ENCODE measurements around the gene CHD2. TPM values are rescaled to one million over a fixed set of nuclear protein-coding genes. Genes with fewer than 3 reads are reported as not detected.
A peak's percentile ranks its signal among the peaks of the same experiment; 100 is the strongest.

Gene CHD2
- total and polyA plus RNA-seq, 2 experiments from 2014 or later, result 36.5 to 39.0 TPM

DNA sequence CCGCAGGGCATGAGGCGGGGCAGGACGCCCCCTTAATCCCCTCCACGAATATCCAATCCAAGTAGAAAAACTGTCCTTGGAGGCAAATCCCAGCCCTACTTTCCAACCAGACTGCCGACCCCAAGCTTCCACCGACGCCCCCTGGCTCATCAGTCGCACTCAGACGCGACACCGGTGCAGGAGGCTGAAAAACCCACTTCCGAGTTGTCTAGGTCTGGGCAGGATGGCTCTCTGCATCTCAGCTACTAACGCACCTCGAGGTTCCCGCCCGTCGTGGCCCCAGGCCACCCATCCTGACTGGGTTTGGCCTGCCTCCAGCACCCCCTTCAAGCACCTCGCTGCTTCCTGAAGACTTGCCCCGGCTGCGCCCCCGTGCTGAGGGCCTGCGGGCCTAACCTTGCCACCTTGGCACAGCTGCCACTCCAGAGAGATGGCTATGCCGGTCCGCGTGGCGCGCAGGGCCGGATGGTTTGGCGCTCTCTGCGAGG, 173.4 kb downstream of the CHD2 start:
- in situ Hi-C loops (cut with MboI), result no loop called here
- peak overlapping the region; percentile 82; the same call in 1 of the 2 replicates for H2AFZ ChIP-seq

DNA sequence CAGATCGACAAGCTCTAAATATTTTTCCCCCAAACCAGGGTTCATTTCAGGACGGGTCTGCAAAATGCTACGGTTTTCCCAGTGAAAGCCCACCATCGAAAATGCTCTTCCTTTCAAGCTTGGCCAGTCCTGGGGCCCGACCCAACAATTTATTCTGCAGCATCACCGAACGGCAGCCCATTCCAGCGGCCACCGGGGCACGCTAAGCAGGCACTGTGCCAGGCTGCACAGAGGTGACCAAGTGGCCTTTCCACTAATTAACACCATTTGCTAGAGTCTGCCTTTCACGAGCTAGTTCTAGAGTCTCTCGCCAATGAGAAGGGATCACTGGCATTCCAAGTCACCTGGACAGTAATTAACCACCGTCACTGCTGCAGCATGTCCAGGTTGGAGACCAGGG, 174.5 kb downstream of the CHD2 start:
- no peaks in the 10 kb centered on the region for H4K20me1 ChIP-seq (ENCODE audit: insufficient read depth)
- WGBS, 2 experiments (ENCODE audit: low coverage in 1 of 2, low lambda C conversion rate in 2 of 2, missing lambda C conversion rate in 2 of 2), result 76 to 79% methylated on average over 13 of the region's 13 CpGs
- 0 out of 2 replicates have a peak, but pooled peaks cover 5% of the 10 kb centered on the region for H3K4me1 ChIP-seq (ENCODE audit: insufficient read depth)
- no peaks in the 10 kb centered on the region for H3F3A ChIP-seq (ENCODE audit: insufficient read depth)
- no peak overlapping the region for H3K27ac ChIP-seq
- no peak for DNase-seq
- H3K9me2 ChIP-seq (ENCODE audit: insufficient read depth), result no peaks in the 10 kb centered on the region
- no peaks in the 10 kb centered on the region for H3K9me3 ChIP-seq (ENCODE audit: low read depth)
- in situ Hi-C loops (cut with MboI), result no loop called here
- H3K27me3 ChIP-seq (replicated peaks; ENCODE audit: insufficient read depth), result peaks cover 36% of the 10 kb centered on the region
- H3K9ac ChIP-seq, result no peak overlapping the region
- no peaks in the 10 kb centered on the region for H3K36me3 ChIP-seq (ENCODE audit: low read depth)
- H2AFZ ChIP-seq, result no peak overlapping the region
- no peak overlapping the region for H3K4me2 ChIP-seq (ENCODE audit: unreplicated experiment)
- no peak overlapping the region for H3K4me3 ChIP-seq
- TF ChIP-seq EZH2phosphoT487 (IDR thresholded peaks at IDR 0.05; ENCODE audit: insufficient read depth, low read depth) (no peak), EZH2 (IDR thresholded peaks at IDR 0.05; ENCODE audit: insufficient read depth, poor library complexity, severe bottlenecking) (no peak)
- H3K79me2 ChIP-seq (ENCODE audit: insufficient read depth), result no peaks in the 10 kb centered on the region

More for the DNA sequence above, 173.4 kb downstream of the CHD2 start:
- H3F3A ChIP-seq (ENCODE audit: insufficient read depth), result no peaks in the 10 kb centered on the region
- H4K20me1 ChIP-seq (ENCODE audit: insufficient read depth), result no peaks in the 10 kb centered on the region
- H3K27me3 ChIP-seq (replicated peaks; ENCODE audit: insufficient read depth), result peaks cover 30% of the 10 kb centered on the region
- H3K9ac ChIP-seq, result no peak overlapping the region
- no peak overlapping the region for H3K4me2 ChIP-seq (ENCODE audit: unreplicated experiment)
- H3K27ac ChIP-seq, result no peak overlapping the region
- no peaks in the 10 kb centered on the region for H3K79me2 ChIP-seq (ENCODE audit: insufficient read depth)
- no peaks in the 10 kb centered on the region for H3K9me3 ChIP-seq (ENCODE audit: low read depth)
- 0 out of 2 replicates have a peak, but pooled peaks cover 5% of the 10 kb centered on the region for H3K4me1 ChIP-seq (ENCODE audit: insufficient read depth)
- no peaks in the 10 kb centered on the region for H3K36me3 ChIP-seq (ENCODE audit: low read depth)
- no peak for DNase-seq
- H3K9me2 ChIP-seq (ENCODE audit: insufficient read depth), result no peaks in the 10 kb centered on the region
- peak overlapping the region; percentile 69 for H3K4me3 ChIP-seq
- no peak for TF ChIP-seq EZH2 (IDR thresholded peaks at IDR 0.05; ENCODE audit: insufficient read depth, poor library complexity, severe bottlenecking)
- no peak for TF ChIP-seq EZH2phosphoT487 (IDR thresholded peaks at IDR 0.05; ENCODE audit: insufficient read depth, low read depth)
- 69 to 72% methylated on average over 30 of the region's 30 CpGs for WGBS, 2 experiments (ENCODE audit: low coverage in 1 of 2, low lambda C conversion rate in 2 of 2, missing lambda C conversion rate in 2 of 2)

GRCh38 chr15:93076217-93076616, 176.1 kb downstream of the CHD2 start:
- Histone ChIP-seq H3K9ac (no peak overlapping the region), H3F3A (ENCODE audit: insufficient read depth) (no peaks in the 10 kb centered on the region), H3K4me2 (ENCODE audit: unreplicated experiment) (no peak overlapping the region), H3K27ac (no peak overlapping the region), H3K79me2 (ENCODE audit: insufficient read depth) (no peaks in the 10 kb centered on the region), H3K36me3 (ENCODE audit: low read depth) (no peaks in the 10 kb centered on the region), H3K27me3 (replicated peaks; ENCODE audit: insufficient read depth) (peaks cover 36% of the 10 kb centered on the region), H3K4me1 (ENCODE audit: insufficient read depth) (0 out of 2 replicates have a peak, but pooled peaks cover 5% of the 10 kb centered on the region), H4K20me1 (ENCODE audit: insufficient read depth) (no peaks in the 10 kb centered on the region), H3K9me2 (ENCODE audit: insufficient read depth) (no peaks in the 10 kb centered on the region), H2AFZ (no peak overlapping the region), H3K9me3 (ENCODE audit: low read depth) (no peaks in the 10 kb centered on the region), H3K4me3 (no peak overlapping the region)
- DNase-seq, result no peak
- WGBS, 2 experiments (ENCODE audit: low coverage in 1 of 2, low lambda C conversion rate in 2 of 2, missing lambda C conversion rate in 2 of 2), result 56 to 67% methylated on average over 1 of the region's 1 CpG
- in situ Hi-C loops (cut with MboI), result no loop called here
- TF ChIP-seq EZH2 (IDR thresholded peaks at IDR 0.05; ENCODE audit: insufficient read depth, poor library complexity, severe bottlenecking) (no peak), EZH2phosphoT487 (IDR thresholded peaks at IDR 0.05; ENCODE audit: insufficient read depth, low read depth) (no peak)

- Histone ChIP-seq H3K36me3 (ENCODE audit: low read depth) (no peaks in the 10 kb centered on the region), H2AFZ (no peak overlapping the region), H3K9me3 (ENCODE audit: low read depth) (no peaks in the 10 kb centered on the region), H3F3A (ENCODE audit: insufficient read depth) (no peaks in the 10 kb centered on the region), H3K9ac (no peak overlapping the region), H3K4me3 (no peak overlapping the region), H4K20me1 (ENCODE audit: insufficient read depth) (no peaks in the 10 kb centered on the region), H3K79me2 (ENCODE audit: insufficient read depth) (no peaks in the 10 kb centered on the region), H3K9me2 (ENCODE audit: insufficient read depth) (no peaks in the 10 kb centered on the region), H3K27me3 (replicated peaks; ENCODE audit: insufficient read depth) (peaks cover 39% of the 10 kb centered on the region), H3K4me2 (ENCODE audit: unreplicated experiment) (no peak overlapping the region), H3K27ac (no peak overlapping the region), H3K4me1 (ENCODE audit: insufficient read depth) (no peaks in the 10 kb centered on the region)
- no peak for TF ChIP-seq EZH2phosphoT487 (IDR thresholded peaks at IDR 0.05; ENCODE audit: insufficient read depth, low read depth)
- no peak for TF ChIP-seq EZH2 (IDR thresholded peaks at IDR 0.05; ENCODE audit: insufficient read depth, poor library complexity, severe bottlenecking)
- in situ Hi-C loops (cut with MboI), result no loop called here
- WGBS, 2 experiments (ENCODE audit: low coverage in 1 of 2, low lambda C conversion rate in 2 of 2, missing lambda C conversion rate in 2 of 2), result 59% methylated on average over 5 of the region's 5 CpGs
- no peak for DNase-seq
Measured at GRCh38 chr15:93076875-93077274, 176.8 kb downstream of the CHD2 start.

MicroRNA genes within 50 kb of the gene (microRNA counts, 767-probe panel; counts per million panel counts)
- 447 counts per million, percentile 86 among the panel's probes with 10 or more counts for microRNA hsa-miR-3175

Small RNA genes lying within 50 kb of the gene (microRNA-seq; reads per million reads assigned to microRNA genes)
- not detected for gene MIR3175 (ENCODE audit: borderline number of aligned reads)

Other genes with a start within 250 kb of the CHD2 start
- gene FAM174B, start 244.5 kb upstream of the CHD2 start, total RNA-seq (2014; rRNA removed; shearing (Covaris generic)), result 1.9 and 4.4 TPM in 2 replicates
- 1.8 and 3.1 TPM in 2 replicates for gene FAM174B, start 244.5 kb upstream of the CHD2 start, polyA plus RNA-seq (2016; fragmentation: Nextera tagmentation; extraction: Ambion mirVana)
- gene RGMA, start 188.9 kb downstream of the CHD2 start, total RNA-seq (2014; rRNA removed; shearing (Covaris generic)), result 0.76 and 2.0 TPM in 2 replicates
- 0.65 and 0.84 TPM in 2 replicates for gene RGMA, start 188.9 kb downstream of the CHD2 start, polyA plus RNA-seq (2016; fragmentation: Nextera tagmentation; extraction: Ambion mirVana)

Measured in GM23248 (cell line).